ENCODE results near the gene CDCA5. TPM values are rescaled to one million over a fixed set of nuclear protein-coding genes. Genes with fewer than 3 reads are reported as not detected.

Gene CDCA5
- polyA plus RNA-seq, 2 of the 4 experiments (the other 2 are of a cell fraction), result 30.9 to 46.0 TPM

DNA sequence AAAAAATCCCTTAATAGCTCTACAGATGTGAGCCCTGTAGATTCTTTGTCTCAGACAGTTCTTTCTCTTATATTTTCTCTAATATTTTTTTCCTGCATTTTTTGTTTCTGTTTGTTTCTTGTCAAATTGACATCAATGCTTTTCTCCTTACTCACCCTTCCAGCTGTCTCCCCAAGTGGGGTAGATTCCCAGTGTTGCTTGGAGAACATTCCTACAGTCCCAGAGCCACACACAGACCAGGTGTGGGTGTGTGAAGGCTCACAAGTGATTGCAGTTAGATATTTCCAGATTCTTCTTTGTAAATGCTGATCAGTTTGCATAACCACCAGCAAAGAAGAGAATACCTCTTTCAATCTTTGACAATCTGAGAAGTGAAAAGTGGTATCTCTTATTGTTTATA lies 19.6 kb upstream of the CDCA5 start:
- ChIA-PET POLR2A (interaction anchor here (1.1 to 1.4 kb wide), 2 partner anchors 8 to 9 kb away, joined by 3 read pairs; partner anchors contain the start of gene TM7SF2), CTCF (interaction anchor here (0.8 to 4.6 kb wide), 4 partner anchors 10 to 90 kb away, joined by 3 to 24 read pairs (median 3); partner anchors contain the start of genes ARL2 and TM7SF2)
- no peak for FAIRE-seq
- Histone ChIP-seq H3K9me3 (no peaks in the 10 kb centered on the region), H3K4me1 (no peaks in the 10 kb centered on the region), H3K4me3 (no peak overlapping the region), H3K4me2 (no peak overlapping the region), H3K27ac (no peak overlapping the region)
- ATAC-seq, result no peak
- TF ChIP-seq, protein P1, sequence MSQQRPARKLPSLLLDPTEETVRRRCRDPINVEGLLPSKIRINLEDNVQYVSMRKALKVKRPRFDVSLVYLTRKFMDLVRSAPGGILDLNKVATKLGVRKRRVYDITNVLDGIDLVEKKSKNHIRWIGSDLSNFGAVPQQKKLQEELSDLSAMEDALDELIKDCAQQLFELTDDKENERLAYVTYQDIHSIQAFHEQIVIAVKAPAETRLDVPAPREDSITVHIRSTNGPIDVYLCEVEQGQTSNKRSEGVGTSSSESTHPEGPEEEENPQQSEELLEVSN (IDR thresholded peaks at IDR 0.05; ENCODE audit: borderline replicate concordance, low read depth), result no peak
- TF ChIP-seq MAZ (IDR thresholded peaks at IDR 0.05; ENCODE audit: borderline replicate concordance, low read depth, low read length), result no peak
- no peak for TF ChIP-seq TFCP2L1 (CRISPR knock-in tag; IDR thresholded peaks at IDR 0.05)
- TF ChIP-seq TP53 (CRISPR knock-in tag; IDR thresholded peaks at IDR 0.05), result no peak
- TF ChIP-seq SMC3 (IDR thresholded peaks at IDR 0.05), result no peak
- TF ChIP-seq RARB (CRISPR knock-in tag; IDR thresholded peaks at IDR 0.05), result no peak
- no peak for TF ChIP-seq ESRRA (IDR thresholded peaks at IDR 0.05; ENCODE audit: borderline replicate concordance, low read length)
- no peak for TF ChIP-seq POLR2A (IDR thresholded peaks at IDR 0.05; ENCODE audit: low read length)
- no peak for TF ChIP-seq EHF (CRISPR knock-in tag; IDR thresholded peaks at IDR 0.05)
- no peak for DNase-seq (ENCODE audit: low read depth in 1 of 2, low spot score in 1 of 2)

DNA sequence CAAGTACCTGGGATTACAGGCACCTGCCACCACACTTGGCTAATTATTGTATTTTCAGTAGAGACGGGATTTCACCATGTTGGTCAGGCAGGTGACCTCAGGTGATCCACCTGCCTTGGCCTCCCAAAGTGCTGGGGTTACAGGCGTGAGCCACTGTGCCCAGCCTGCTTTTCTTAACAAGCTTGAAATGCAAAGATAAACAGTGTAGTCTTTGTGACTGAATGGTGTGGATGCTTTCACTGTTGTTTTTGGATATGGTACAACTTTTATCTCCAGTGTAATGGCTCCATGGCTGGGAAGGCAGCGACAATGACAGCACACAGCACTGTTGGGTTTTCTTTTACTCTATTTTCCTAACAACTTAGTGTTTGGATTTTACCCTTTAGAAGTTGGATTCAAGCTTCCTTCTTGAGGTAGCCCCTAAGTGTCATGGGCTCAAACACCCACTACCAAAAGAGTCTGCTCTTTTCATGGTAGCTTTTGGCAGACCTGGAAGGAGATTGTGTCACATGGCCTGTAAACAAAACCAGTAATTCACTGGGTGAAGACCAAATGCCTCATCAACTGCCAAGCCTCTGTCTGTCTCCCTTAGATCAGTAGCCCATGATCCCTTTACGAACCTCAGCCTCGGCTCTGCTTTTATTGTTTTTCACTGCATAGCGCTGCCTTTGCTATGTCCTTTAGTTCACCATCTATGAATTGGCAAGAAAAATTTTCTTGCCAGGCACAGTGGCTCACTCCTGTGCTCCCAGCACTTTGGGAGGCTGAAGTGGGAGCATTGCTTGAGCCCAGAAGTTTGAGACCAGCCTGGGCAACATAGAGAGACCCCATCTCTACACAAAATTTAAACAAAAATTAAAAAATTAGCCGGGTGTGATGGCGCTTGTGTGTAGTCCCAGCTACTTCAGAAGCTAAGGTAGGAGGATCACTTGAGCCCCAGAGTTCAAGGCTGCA lies 18.6 kb upstream of the CDCA5 start:
- ChIA-PET POLR2A (interaction anchor here (0.6 to 1.5 kb wide), 5 partner anchors 8 to 15 kb away, joined by 3 to 4 read pairs (median 3); partner anchors contain the start of genes TM7SF2 and ZNHIT2), CTCF (interaction anchor here (0.8 to 4.6 kb wide), 5 partner anchors 8 to 89 kb away, joined by 3 to 24 read pairs (median 3); partner anchors contain the start of genes ARL2 and TM7SF2)
- no peak overlapping the region for H3K4me3 ChIP-seq
- H3K9me3 ChIP-seq, result no peaks in the 10 kb centered on the region
- ATAC-seq, result no peak
- peaks cover under 1% of the 10 kb centered on the region; the same call in 1 of the 3 replicates for H3K4me1 ChIP-seq
- FAIRE-seq, result no peak
- no peak overlapping the region for H3K4me2 ChIP-seq
- no peak for DNase-seq (ENCODE audit: low read depth in 1 of 2, low spot score in 1 of 2)
- WGBS (ENCODE audit: missing lambda C conversion rate), result 96% methylated on average over 8 of the region's 8 CpGs
- TF ChIP-seq POLR2AphosphoS2 (conservative IDR thresholded peaks at IDR 0.05; ENCODE audit: low read length) (no peak), CBX2 (IDR thresholded peaks at IDR 0.05; ENCODE audit: borderline replicate concordance, low read depth) (no peak)
- no peak overlapping the region for H3K27ac ChIP-seq

DNA sequence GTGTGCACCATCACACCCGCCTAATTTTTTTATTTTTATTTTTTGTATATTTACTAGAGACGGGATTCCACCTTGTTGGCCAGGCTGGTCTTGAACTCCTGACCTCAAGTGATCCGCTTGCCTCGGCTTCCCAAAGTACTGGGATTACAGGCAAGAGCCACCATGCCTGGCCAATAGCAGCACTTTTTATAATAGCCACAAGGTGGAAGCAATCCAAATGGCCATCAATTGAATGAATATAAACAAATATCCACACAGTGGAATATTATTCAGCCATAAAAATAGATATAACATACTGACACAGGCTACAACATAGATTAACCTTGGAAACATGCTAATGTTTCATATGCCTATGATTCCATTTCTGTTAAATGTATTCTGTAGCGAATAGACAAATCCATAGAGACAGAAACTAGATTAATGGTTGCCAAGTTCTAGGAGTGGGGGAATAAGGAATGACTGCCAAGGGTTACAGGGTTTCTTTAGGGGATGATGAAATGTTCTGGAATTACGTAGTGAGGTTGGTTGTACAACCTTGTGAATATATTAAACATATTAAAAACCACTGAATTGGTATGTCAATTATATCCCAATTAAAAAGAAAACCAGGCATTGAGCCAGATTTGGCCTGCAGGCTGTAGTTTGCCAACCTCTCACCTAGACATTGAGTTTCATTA lies 17.0 kb upstream of the CDCA5 start:
- CTCF ChIA-PET, result interaction anchor here (2.1 to 9.2 kb wide), 3 partner anchors 9 to 12 kb away, joined by 14 to 153 read pairs (median 24); partner anchors contain the start of gene TM7SF2
- POLR2A ChIA-PET, result interaction anchor here (0.6 to 2.3 kb wide), 4 partner anchors 9 to 451 kb away, joined by 3 to 13 read pairs (median 4); partner anchors contain the start of genes TM7SF2 and ZNHIT2
- DNase-seq (ENCODE audit: low read depth in 1 of 2, low spot score in 1 of 2), result no peak
- H3K27ac ChIP-seq, result no peak overlapping the region
- H3K4me3 ChIP-seq, result no peak overlapping the region
- H3K4me2 ChIP-seq, result no peak overlapping the region
- TF ChIP-seq, protein P2, sequence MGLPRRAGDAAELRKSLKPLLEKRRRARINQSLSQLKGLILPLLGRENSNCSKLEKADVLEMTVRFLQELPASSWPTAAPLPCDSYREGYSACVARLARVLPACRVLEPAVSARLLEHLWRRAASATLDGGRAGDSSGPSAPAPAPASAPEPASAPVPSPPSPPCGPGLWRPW (IDR thresholded peaks at IDR 0.05), result no peak
- TF ChIP-seq JUN (IDR thresholded peaks at IDR 0.05) (no peak), PHF8 (IDR thresholded peaks at IDR 0.05; ENCODE audit: borderline replicate concordance, low read depth) (no peak)
- TF ChIP-seq, protein P1 (IDR thresholded peaks at IDR 0.05; ENCODE audit: borderline replicate concordance, low read depth), result no peak
- TF ChIP-seq, protein P3, sequence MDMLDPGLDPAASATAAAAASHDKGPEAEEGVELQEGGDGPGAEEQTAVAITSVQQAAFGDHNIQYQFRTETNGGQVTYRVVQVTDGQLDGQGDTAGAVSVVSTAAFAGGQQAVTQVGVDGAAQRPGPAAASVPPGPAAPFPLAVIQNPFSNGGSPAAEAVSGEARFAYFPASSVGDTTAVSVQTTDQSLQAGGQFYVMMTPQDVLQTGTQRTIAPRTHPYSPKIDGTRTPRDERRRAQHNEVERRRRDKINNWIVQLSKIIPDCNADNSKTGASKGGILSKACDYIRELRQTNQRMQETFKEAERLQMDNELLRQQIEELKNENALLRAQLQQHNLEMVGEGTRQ (IDR thresholded peaks at IDR 0.05), result no peak
- WGBS (ENCODE audit: missing lambda C conversion rate), result 82% methylated on average over 6 of the region's 6 CpGs
- FAIRE-seq, result no peak
- peaks cover 8% of the 10 kb centered on the region; the same call in 1 of the 3 replicates for H3K4me1 ChIP-seq
- no peak for ATAC-seq
- H3K9me3 ChIP-seq, result no peaks in the 10 kb centered on the region
